GM12873 (cell line): ENCODE results near the gene GSE1.

Experiments used
- CTCF ChIP-seq: IDR thresholded peaks from 2 replicates; pipeline ENCODE4 v1.5.1; 2012; ENCODE audit warnings: low read depth, mild to moderate bottlenecking, moderate library complexity, low read length, control low read depth; ENCODE audit not compliant: insufficient read depth; ENCODE audit errors: missing control alignments

The GSE1 gene

GRCh38 chr16:85719605-85720301 lies 106.6 kb downstream of the GSE1 start:
- TF ChIP-seq CTCF = no peak

GRCh38 chr16:85720302-85720637 lies 107.1 kb downstream of the GSE1 start:
- no peak for TF ChIP-seq CTCF

- TF ChIP-seq CTCF = no peak
Observed at GRCh38 chr16:85722128-85722893, 109.2 kb downstream of the GSE1 start.

- no peak for TF ChIP-seq CTCF
Observed at GRCh38 chr16:85724126-85724879, 111.2 kb downstream of the GSE1 start.

- TF ChIP-seq CTCF = no peak
Observed at GRCh38 chr16:85724936-85725335, 111.8 kb downstream of the GSE1 start.
